Motor neuron (in vitro differentiated cells): Measurements from ENCODE around the gene CPED1. TPM values are rescaled to one million over a fixed set of nuclear protein-coding genes. Genes with fewer than 3 reads are reported as not detected.

Experiments
- ATAC-seq, 8 experiments: fragments of 200-7000 bp; cut with Tn5 transposase; replicated peaks in 6 of 8; 2 replicates each; pipeline ENCODE4 v1.8.0; 2021; ENCODE audit warnings: mild to moderate bottlenecking in 8 of 8, moderate library complexity in 8 of 8
- H3K27ac ChIP-seq, 2 donors: fragments of 250-450 bp; sonication (Bioruptor Pico); 2 replicates each; pipeline ENCODE4 v1.9.0; 2021; ENCODE audit warnings: antibody characterized with exemption in 2 of 2, mild to moderate bottlenecking in 2 of 2, moderate library complexity in 1 of 2
- H3K4me1 ChIP-seq, 2 donors: fragments of 250-450 bp; sonication (Bioruptor Pico); replicated peaks in 1 of 2; 2 replicates each; pipeline ENCODE4 v1.6.1; 2021; ENCODE audit warnings: antibody characterized with exemption in 2 of 2, mild to moderate bottlenecking in 2 of 2, moderate library complexity in 1 of 2
- H3K4me3 ChIP-seq, 5 donors: fragments of 250-450 bp; sonication (Bioruptor Pico); 2 replicates each; pipeline ENCODE4 v1.9.0; 2021; ENCODE audit warnings: antibody characterized with exemption in 5 of 5, mild to moderate bottlenecking in 5 of 5, moderate library complexity in 4 of 5
- WGBS, 10 experiments: fragments of 450-650 bp; shearing (Covaris generic); methylation state at CpG; one replicate each; pipeline ENCODE4 v1.0.0; 2022; 5-methylcytosine and 5-hydroxymethylcytosine counted together
- in situ Hi-C, 9 experiments: fragments of 400-800 bp; cut with MboI; loops; one replicate each; pipeline ENCODE4 v1.15.0; 2021; ENCODE audit warnings: low sequenced_read_pairs in 9 of 9, low pct_unique_long_range_greater_than_20kb in 2 of 9; ENCODE audit not compliant: unreplicated experiment in 9 of 9
- total RNA-seq, 8 experiments: library from RNA; unstranded; fragments of 300-600 nt; gene quantifications; 2 replicates each; pipeline versions ENCODE4 v1.2.3 to v1.2.4, GENCODE V29; 2022

The CPED1 gene
- total RNA-seq, 8 experiments from 2014 or later: 0.05 to 21.8 (median 0.47) TPM; not detected in 1

GRCh38 chr7:121269798-121270197 is 281.3 kb downstream of the CPED1 start:
- 70 to 92% (median 81%) methylated on average over 1 to 3 of the region's 3 CpGs; no CpG with 5 or more reads in 2 of the 10 experiments for WGBS, 10 experiments
- H3K4me1 ChIP-seq: no peaks in the 10 kb centered on the region
- H3K27ac ChIP-seq: no peak overlapping the region
- in situ Hi-C loops: no loop called here
- H3K4me3 ChIP-seq: no peak overlapping the region
- no peak for ATAC-seq

- in situ Hi-C loops: no loop called here
- ATAC-seq: no peak
- 71 to 93% (median 79%) methylated on average over 1 to 2 of the region's 2 CpGs for WGBS, 10 experiments
- no peak overlapping the region for H3K4me3 ChIP-seq
- H3K27ac ChIP-seq: no peak overlapping the region
- no peaks in the 10 kb centered on the region for H3K4me1 ChIP-seq
Observed at GRCh38 chr7:121271098-121271497, 282.6 kb downstream of the CPED1 start.

- no peak for ATAC-seq
- in situ Hi-C loops: no loop called here
- WGBS, 10 experiments: 61 to 100% (median 100%) methylated on average over 1 to 2 of the region's 2 CpGs; no CpG with 5 or more reads in 3 of the 10 experiments
Observed at GRCh38 chr7:121271916-121272315, 283.4 kb downstream of the CPED1 start.

GRCh38 chr7:121272676-121273075 is 284.2 kb downstream of the CPED1 start:
- 43 to 83% (median 68%) methylated on average over 1 of the region's 1 CpG; no CpG with 5 or more reads in 2 of the 10 experiments for whole genome bisulfite sequencing, 10 experiments

More at GRCh38 chr7:121271916-121272315, 283.4 kb downstream of the CPED1 start:
- Histone ChIP-seq H3K27ac (no peak overlapping the region), H3K4me3 (no peak overlapping the region), H3K4me1 (no peaks in the 10 kb centered on the region)

GRCh38 chr7:121273467-121274167 is 285.1 kb downstream of the CPED1 start:
- Histone ChIP-seq H3K4me3 (no peak overlapping the region), H3K27ac (no peak overlapping the region), H3K4me1 (no peaks in the 10 kb centered on the region)
- WGBS, 10 experiments: 0 to 80% (median 31%) methylated on average over 1 to 2 of the region's 2 CpGs
- in situ Hi-C loops: no loop called here
- ATAC-seq: no peak

More at GRCh38 chr7:121272676-121273075, 284.2 kb downstream of the CPED1 start:
- H3K4me1 ChIP-seq: no peaks in the 10 kb centered on the region
- H3K27ac ChIP-seq: no peak overlapping the region
- H3K4me3 ChIP-seq: no peak overlapping the region
- in situ Hi-C loops: no loop called here
- no peak for ATAC-seq

- 0 to 100% (median 84%) methylated on average over 1 to 2 of the region's 2 CpGs for whole genome bisulfite sequencing, 10 experiments
- Histone ChIP-seq H3K27ac (no peak overlapping the region), H3K4me3 (no peak overlapping the region), H3K4me1 (no peaks in the 10 kb centered on the region)
- ATAC-seq: no peak
- in situ Hi-C loops: no loop called here
Observed at GRCh38 chr7:121274467-121274866, 286.0 kb downstream of the CPED1 start.

GRCh38 chr7:121275204-121275603 is 286.7 kb downstream of the CPED1 start:
- H3K4me3 ChIP-seq: no peak overlapping the region
- H3K27ac ChIP-seq: no peak overlapping the region
- no peaks in the 10 kb centered on the region for H3K4me1 ChIP-seq
- 53 to 100% (median 79%) methylated on average over 1 to 3 of the region's 3 CpGs; no CpG with 5 or more reads in 1 of the 10 experiments for WGBS, 10 experiments
- no peak for ATAC-seq
- in situ Hi-C loops: no loop called here

GRCh38 chr7:121276313-121276712 is 287.8 kb downstream of the CPED1 start:
- ATAC-seq: no peak
- in situ Hi-C loops: no loop called here

GRCh38 chr7:121278120-121279021 is 289.9 kb downstream of the CPED1 start:
- no peaks in the 10 kb centered on the region for H3K4me1 ChIP-seq
- no peak overlapping the region for H3K27ac ChIP-seq
- peak in 7 of 8 experiments; percentile 33 to 93 (median 75) for ATAC-seq
- in situ Hi-C loops: no loop called here
- no peak overlapping the region for H3K4me3 ChIP-seq
- 13 to 71% (median 44%) methylated on average over 1 to 2 of the region's 2 CpGs; no CpG with 5 or more reads in 2 of the 10 experiments for WGBS, 10 experiments

More at GRCh38 chr7:121276313-121276712, 287.8 kb downstream of the CPED1 start:
- no peak overlapping the region for H3K27ac ChIP-seq
- 83 to 100% (median 94%) methylated on average over 1 to 3 of the region's 3 CpGs; no CpG with 5 or more reads in 1 of the 10 experiments for WGBS, 10 experiments
- no peaks in the 10 kb centered on the region for H3K4me1 ChIP-seq
- no peak overlapping the region for H3K4me3 ChIP-seq

- ATAC-seq: no peak
Observed at GRCh38 chr7:121279060-121279620, 290.6 kb downstream of the CPED1 start.

GRCh38 chr7:121279822-121280221 is 291.3 kb downstream of the CPED1 start:
- in situ Hi-C loops: no loop called here
- Histone ChIP-seq H3K27ac (no peak overlapping the region), H3K4me3 (no peak overlapping the region), H3K4me1 (no peaks in the 10 kb centered on the region)
- 60 to 92% (median 80%) methylated on average over 2 to 4 of the region's 4 CpGs; no CpG with 5 or more reads in 2 of the 10 experiments for WGBS, 10 experiments
- no peak for ATAC-seq

More at GRCh38 chr7:121279060-121279620, 290.6 kb downstream of the CPED1 start:
- H3K4me1 ChIP-seq: no peaks in the 10 kb centered on the region
- in situ Hi-C loops: no loop called here
- H3K27ac ChIP-seq: no peak overlapping the region
- 73 to 100% (median 83%) methylated on average over 1 to 2 of the region's 2 CpGs; no CpG with 5 or more reads in 4 of the 10 experiments for WGBS, 10 experiments
- H3K4me3 ChIP-seq: no peak overlapping the region

- in situ Hi-C loops: no loop called here
- Histone ChIP-seq H3K4me3 (no peak overlapping the region), H3K27ac (no peak overlapping the region), H3K4me1 (no peaks in the 10 kb centered on the region)
- WGBS, 10 experiments: 20 to 100% (median 87%) methylated on average over 1 of the region's 1 CpG; no CpG with 5 or more reads in 2 of the 10 experiments
- ATAC-seq: no peak
Observed at GRCh38 chr7:121280656-121281055, 292.1 kb downstream of the CPED1 start.

- Histone ChIP-seq H3K4me1 (no peaks in the 10 kb centered on the region), H3K27ac (no peak overlapping the region), H3K4me3 (no peak overlapping the region)
- in situ Hi-C loops: no loop called here
- WGBS, 10 experiments: 47 to 100% (median 68%) methylated on average over 2 to 3 of the region's 3 CpGs; no CpG with 5 or more reads in 1 of the 10 experiments
- no peak for ATAC-seq
Observed at GRCh38 chr7:121282129-121282528, 293.6 kb downstream of the CPED1 start.
